ENCODE measurements around the gene ALOX15B.
"Not testable (repeated sequence)": the region's sequence is repeated elsewhere in the genome, so short reads cannot be mapped to it uniquely, and the experiment has no call there.

Gene ALOX15B

DNA sequence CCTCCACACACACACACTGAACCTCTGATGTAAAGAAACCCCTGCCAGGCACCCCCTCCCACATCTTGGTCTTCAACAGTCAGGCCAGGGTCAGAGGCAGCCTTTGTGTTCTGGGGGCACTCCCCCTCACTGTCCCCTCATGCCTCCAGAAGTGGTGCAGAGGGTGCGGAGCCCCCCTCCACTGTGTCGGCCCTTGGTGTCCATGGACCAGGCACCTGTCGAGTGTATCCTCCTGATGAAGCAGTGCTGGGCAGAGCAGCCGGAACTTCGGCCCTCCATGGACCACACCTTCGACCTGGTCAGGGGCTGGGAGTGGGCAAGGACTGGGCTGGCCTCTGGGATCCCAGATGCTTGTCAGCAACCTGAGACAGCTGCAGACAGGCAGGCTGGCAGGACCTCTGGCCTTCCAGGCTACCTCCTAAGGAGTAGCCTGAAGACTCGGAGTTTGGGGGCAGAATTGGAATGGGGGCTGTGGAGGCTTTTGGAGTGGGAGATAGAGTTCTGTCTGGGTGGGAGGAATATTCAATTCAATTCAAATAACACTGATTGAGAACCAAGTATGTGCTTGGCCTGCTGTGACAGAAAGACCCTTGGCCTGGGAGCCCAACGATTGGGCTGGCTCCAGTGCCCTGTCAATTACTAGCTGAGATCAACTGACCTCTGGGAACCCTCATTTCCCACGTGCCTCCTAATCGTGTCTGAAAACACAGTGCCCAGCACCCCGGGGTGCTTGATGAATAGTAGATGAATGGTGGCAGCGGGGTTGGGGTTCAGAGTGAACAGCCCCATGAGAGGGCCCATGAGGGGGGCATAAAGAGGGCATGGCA lies 24.9 kb upstream of the ALOX15B start:
- DNase-seq (ENCODE audit: low read depth in 2 of 3, low spot score in 1 of 3) = no peak

DNA sequence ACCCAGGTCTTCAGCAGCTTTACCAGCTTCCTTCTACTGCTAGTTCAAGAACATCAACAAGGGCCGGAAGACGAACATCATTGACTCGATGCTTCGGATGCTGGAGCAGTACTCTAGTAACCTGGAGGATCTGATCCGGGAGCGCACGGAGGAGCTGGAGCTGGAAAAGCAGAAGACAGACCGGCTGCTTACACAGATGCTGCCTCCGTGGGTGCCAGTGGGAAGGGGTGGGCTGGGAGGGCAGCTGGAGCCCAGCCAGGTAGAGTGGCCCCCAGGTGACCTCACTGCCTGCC lies 24.4 kb upstream of the ALOX15B start:
- no peak for DNase-seq (ENCODE audit: low read depth in 2 of 3, low spot score in 1 of 3)

DNA sequence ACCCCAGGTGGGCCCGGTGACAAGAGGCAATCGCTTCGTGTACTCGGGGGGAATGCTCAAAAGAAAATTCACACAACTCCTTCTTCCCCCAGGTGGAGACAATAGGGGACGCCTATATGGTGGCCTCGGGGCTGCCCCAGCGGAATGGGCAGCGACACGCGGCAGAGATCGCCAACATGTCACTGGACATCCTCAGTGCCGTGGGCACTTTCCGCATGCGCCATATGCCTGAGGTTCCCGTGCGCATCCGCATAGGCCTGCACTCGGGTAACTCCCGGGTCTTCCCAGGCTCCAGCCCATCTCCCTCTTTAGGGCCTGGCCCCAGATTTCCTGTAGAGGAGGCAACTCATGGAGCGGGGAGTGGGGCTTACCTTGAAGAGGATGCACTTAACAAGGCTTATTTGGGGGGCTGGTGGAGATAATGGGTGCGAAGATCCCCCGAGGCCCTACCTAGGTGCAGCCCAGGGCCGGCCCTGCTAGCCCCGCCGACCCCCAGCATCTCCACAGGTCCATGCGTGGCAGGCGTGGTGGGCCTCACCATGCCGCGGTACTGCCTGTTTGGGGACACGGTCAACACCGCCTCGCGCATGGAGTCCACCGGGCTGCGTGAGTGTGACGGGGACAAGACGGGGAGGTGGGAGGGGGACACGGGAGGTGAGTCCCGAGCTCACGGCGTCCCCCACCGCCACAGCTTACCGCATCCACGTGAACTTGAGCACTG lies 23.5 kb upstream of the ALOX15B start:
- no peak for DNase-seq (ENCODE audit: low read depth in 2 of 3, low spot score in 1 of 3)

DNA sequence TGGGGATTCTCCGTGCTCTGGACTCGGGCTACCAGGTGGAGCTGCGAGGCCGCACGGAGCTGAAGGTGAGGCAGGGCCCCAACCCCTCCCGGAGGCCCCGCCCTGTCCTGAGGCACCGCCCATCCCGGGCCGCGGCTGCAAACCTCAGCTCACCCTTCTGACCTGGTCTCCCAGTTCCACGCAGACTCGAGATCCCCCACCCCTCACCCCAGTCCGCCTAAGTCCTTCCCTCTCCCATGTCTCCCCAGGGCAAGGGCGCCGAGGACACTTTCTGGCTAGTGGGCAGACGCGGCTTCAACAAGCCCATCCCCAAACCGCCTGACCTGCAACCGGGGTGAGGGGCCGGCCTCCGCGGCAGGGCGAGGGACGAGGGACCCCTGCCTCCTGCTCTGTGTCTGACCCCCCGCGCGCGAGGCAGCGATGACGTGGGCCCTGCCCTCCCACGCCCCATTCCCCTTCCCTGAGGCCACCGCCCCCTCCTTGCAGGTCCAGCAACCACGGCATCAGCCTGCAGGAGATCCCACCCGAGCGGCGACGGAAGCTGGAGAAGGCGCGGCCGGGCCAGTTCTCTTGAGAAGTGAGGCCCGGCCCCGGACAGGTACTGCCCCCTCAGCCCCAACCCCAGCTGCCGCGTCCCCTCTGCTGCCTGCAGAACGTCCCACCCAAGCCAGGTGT lies 22.8 kb upstream of the ALOX15B start:
- no peak for DNase-seq (ENCODE audit: low read depth in 2 of 3, low spot score in 1 of 3)

DNA sequence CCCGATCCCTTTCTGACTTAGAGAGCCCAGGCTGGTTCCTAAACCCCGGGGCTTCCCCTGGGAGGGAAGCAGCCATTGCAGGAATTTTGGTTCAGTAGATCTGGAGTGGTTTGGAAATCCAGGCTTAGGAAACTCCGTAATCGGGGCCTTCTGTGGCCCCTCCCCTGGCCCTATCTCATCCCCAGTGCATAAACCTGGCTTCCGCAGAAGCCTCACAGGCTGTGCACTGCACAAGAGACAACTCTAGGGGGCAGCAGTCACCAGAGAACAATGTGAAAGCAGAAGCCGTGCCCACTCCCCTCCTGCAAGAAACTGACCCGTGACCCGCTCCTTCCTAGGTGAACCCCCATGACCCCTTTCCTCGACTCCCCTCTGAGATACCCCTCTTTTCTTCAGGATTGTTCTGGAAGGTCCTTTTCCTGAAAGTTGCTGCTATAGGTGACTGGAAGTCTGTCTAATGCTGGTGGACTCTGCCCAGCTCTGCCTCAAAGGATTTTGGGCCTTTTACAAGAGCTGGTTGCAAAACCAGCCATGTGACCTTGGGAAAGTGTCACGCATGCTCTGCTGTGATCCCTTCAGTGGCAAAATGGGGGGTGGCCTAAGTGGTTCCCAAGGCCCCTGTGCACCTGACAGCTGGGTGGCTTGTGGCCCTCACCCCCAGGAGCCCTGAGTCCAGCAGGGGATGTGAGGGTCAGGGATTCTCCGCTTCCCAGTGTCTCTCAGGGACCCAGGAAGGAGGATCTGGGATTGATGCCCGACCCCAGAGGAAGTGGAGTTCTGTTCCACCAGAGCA lies 22.0 kb upstream of the ALOX15B start:
- peak; percentile 26 to 56 (median 41) for DNase-seq (ENCODE audit: low read depth in 2 of 3, low spot score in 1 of 3)

DNA sequence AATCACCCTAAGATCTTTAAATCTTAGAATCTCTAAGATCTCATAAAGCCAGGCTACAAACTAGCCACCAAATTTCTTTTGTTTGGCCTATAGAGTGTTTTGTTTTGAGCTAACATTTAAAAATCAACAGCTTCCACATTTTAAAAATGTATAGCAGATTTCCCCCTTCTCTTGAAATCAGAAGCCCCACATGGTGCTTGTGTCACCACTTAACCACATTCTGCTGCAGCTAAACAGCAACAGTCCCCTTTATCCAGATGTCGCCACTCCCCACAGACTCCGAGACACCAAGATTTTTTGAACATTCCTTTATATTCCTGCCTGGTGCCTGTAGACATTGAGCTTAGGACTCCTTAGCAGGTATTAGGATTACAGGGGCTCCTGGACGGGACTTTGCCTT lies 20.4 kb upstream of the ALOX15B start:
- DNase-seq (ENCODE audit: low read depth in 2 of 3, low spot score in 1 of 3) = no peak

DNA sequence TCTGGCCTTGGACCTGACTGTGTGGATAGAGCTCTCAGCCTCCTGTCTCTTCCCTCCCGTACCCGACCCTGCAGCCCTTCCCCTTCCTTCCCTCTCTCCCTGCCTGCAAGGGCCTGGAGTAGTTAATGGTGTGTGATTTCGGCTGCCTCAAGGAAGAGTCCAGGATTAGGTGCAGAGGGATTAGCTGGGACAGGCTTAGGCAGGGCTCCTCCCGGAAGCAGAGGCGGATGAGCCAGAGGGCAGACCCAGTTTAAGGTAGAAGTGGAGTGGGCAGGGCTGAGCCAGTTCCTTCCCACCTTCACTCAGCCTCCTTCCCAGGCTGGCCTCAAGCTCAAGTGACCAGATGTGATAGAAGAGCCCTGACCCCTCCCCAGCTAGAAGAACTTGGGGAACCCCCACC lies 19.7 kb upstream of the ALOX15B start:
- no peak for DNase-seq (ENCODE audit: low read depth in 2 of 3, low spot score in 1 of 3)

DNA sequence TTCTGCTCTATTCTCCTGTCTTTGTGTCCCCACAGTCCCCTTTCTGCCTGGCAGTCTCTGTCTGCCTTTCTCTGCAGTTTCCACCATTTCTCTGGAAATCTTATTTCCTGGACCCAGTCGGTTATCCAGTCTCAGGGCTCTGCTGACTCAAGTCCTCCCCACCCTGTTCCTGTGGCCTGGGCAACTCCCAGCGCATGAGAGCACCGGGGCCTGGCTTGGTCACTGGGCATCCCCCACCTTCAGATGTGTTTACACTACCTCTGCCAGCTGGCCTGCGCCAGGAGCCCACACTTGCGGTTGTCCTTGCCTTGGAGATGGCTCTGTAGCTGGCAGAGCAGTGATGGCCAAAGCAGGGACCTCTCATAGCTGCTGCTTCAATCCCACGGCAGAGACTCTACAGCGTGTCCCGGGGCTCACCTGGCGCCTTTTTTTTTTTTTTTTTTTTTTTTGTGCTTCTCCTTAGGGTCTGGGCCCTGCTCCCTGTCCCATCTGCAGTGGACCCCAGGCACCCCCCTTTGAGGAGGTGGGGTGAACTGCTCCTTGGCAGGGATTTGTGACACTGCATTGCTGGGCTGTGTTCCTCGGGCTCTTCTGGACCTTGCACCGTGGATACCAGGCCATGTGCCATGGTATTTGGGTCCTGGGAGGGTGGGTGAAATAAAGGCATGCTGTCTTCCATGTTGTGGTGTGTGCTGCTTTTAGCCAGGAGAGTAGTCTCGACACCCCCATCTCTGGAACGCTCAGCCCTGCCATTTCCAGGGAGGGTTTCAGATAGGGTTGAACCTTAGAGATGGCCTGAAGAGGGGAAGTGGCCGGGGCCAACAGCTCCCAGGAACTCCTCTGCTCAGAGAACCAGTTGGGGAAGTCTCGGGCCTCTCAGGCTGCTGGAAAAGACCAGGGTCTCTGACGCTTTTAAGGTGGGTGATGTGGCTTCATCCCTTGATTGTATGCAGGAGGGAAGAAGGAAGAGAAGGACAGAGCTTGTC lies 18.9 kb upstream of the ALOX15B start:
- DNase-seq (ENCODE audit: low read depth in 2 of 3, low spot score in 1 of 3) = no peak

DNA sequence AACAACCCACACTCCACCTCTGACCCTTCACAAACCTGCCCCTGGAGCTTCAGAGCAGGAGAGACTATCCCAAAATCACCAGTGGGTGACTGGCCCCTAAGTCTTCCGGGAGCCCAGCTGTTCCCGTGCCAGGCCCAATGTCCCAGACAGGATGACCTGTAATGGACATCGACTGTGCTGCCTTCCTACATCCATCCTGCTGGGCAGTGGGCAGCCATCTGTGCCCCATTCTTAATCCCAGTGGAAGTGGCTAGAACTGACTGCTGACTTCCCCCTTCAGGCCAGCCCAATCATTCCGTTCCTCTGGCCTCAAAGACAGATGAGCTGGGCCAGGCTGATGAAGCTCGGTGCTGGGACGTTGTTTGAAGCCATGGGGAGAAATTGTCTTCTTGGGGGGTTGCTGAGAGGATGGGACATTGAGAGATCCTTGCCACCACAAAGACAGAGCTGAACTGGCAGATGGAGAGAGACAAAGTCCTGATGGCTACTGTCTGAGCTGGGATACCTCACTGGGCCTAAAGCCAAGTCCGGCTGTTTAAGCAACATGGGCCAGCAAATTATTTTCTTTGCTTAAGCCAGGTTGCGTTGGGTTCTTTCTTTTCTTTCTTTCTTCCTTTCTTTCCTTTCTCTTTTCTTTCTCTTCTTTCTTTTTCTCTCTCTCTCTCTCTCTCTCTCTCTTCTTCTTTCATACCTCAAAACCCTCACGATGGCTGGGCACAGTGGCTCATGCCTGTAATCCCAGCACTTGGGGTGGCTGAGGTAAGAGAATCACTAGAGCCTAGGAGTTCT lies 17.9 kb upstream of the ALOX15B start:
- DNase-seq (ENCODE audit: low read depth in 2 of 3, low spot score in 1 of 3) = no peak

DNA sequence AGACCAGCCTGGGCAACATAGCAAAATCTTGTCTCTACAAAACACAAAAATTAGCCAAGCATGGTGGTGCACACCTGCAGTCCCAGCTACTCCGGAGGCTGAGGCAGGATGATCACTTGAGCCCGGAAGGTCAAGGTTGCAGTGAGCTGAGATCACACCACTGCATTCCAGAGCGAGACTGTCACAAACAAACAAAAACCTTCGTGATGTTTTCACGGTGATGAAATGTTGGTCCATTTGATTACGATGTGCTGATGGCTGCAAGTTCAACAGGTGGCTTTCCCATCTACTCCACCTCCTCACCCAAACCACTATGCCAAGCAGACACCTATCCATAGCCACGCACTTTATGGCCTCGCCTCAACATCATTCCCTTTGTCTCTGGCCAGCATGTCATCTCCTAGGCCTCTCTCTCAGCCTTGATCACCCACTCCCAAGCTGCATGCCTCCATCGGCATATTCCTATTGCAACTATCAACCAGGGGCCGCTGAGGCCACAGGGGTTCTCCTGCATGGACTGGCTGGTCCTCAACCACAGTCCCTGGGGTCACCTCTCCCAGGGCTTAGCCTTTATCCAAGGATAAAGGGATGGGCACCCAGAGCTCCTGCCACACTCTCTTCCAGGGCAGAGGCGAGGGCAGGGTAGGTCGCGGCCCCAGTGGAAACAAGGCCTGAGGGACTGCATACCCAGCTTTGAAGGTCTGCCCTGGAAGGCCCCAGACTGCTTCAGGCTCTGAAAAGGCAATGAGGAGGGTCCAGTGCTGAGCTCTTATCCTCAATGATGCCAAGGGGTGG lies 17.1 kb upstream of the ALOX15B start:
- DNase-seq (ENCODE audit: low read depth in 2 of 3, low spot score in 1 of 3) = no peak

DNA sequence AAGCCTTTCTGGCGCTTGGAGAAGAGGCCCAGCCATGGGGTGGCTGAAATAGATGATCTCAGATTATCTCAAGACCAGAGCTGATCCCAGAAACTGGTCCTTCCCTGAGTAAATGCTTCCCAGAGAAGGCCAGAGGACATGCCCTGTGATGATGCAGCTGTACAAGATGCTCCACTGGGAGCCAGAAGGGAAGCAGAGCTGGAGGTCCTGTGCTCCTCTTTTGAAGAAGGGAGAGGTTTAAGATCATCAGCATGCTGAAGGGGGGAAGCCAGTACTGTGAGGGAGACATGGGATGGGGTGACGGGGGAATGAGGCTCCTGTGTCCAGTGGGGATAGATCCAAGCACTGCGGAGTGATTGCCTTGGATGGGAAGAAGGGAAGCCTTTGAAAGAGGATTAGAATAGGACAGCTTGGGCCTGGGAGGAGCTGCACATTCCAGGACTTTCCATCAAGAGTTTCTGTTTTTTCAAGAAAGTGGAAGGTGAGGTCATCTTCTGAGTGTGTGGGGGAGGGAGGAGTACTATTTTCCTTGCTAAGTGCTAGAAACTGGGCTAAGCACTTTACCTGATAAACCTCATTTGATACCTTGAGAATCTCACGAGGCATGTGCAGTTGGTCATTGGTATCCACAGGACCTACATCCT lies 16.4 kb upstream of the ALOX15B start:
- DNase-seq (ENCODE audit: low read depth in 2 of 3, low spot score in 1 of 3) = no peak

DNA sequence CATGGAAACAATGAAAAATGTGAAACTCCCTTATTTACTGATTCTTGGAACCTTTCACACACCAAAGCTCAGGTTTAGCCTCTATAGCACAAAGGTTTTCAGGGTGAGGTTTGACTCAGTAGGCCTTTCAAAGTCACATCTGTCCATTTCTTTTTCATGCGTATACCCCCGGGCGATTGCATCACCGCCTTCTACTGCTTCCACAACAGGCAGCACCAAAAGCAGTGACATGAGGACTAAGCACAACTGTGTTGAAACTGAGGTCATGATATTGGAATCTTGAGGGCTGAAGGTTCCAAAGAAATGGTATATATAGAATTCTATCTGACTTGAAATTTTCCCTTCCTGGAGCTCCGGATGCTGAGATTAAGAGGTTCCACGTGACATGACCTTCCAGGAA lies 14.7 kb upstream of the ALOX15B start:
- DNase-seq (ENCODE audit: low read depth in 2 of 3, low spot score in 1 of 3) = not testable (repeated sequence)

DNA sequence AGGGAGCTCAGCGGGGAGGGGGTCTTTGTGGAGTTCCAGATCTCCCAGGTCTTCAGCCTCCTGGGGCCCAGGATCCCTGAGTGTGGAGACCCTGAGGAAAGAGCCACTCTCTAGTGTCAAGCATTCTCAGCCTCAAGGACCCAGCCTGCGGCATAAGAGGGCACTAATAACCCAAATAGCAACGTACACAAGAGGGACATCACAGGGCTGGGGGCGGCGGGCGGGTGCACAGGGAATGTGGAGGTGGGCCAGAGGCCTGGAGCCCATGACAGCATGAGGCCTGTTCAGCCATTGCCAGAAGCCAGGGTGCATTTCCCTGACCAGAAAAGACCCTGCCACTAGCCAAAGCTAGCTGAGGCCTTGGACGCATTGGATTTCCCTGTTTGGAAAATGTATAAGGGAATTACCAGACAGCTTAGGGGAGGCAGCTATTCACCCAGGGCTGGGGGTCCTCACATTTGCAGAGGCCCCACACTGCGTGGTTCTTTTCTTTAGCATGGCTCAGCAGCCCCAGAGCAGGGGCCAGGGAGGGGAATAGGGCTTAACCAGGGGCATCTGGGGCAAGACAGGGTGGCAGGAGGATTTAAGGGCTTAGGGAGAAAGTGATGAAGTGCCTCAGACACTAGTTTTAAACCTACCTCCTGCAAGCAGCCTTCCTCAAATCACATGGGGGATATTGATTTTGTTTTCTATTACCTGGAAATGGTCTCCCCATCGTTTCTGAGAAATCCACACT lies 13.5 kb upstream of the ALOX15B start:
- DNase-seq (ENCODE audit: low read depth in 2 of 3, low spot score in 1 of 3) = no peak

DNA sequence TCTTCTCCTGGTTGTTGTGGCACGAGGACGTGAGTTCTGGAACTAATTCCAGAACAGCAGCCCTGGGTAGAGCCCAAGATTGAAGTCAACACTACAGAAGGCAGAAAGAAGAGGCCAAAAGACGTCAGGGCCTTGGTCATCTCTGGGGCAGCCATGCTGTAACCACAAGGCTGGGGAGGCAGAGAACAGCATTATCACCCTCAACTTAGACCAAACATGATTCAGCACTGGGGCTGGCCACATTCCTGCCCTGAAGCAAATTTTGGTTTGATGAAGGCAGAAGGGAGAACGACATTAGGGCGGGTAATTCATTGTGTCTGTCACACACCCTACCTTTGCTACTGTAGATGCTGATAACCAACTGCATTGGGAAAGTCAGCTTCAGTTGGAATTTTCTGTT lies 9.7 kb upstream of the ALOX15B start:
- DNase-seq (ENCODE audit: low read depth in 2 of 3, low spot score in 1 of 3) = no peak

DNA sequence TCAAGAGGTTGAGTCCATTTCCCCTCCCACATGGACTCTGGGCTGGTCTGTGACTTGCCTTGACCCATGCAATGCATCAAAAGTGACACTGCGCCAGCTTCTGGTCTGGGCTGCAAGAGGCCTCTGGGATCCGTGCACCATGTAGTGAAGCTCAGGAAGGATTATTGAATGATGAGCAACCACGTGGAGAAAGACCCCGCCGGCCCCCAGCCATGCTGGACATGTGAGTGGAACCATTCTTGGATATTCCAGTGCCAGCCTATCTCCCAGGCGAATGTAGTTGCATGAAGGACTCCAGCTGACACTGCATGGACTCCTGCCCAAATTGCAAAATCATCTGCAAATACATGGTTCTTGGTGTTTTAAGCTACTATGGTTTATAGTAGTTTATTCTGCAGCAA lies 7.6 kb upstream of the ALOX15B start:
- DNase-seq (ENCODE audit: low read depth in 2 of 3, low spot score in 1 of 3) = no peak

DNA sequence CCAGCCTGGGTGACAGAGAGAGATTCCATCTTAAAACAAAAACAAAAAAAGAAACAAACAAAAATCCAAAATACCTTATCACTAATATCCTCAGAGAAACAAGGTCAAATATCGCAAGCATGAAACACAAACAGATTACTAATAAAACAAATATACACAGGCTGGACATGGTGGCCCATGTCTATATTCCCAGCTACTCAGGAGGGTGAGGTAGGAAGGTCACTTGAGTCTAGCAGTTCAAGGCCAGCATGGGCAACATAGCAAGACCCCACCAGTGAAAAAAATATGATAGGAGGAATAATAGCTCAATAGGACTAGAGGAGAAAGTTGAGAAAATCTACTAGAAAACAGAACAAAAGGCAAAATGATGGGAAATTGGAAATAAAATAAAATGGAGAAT lies 6.9 kb upstream of the ALOX15B start:
- no peak for DNase-seq (ENCODE audit: low read depth in 2 of 3, low spot score in 1 of 3)

DNA sequence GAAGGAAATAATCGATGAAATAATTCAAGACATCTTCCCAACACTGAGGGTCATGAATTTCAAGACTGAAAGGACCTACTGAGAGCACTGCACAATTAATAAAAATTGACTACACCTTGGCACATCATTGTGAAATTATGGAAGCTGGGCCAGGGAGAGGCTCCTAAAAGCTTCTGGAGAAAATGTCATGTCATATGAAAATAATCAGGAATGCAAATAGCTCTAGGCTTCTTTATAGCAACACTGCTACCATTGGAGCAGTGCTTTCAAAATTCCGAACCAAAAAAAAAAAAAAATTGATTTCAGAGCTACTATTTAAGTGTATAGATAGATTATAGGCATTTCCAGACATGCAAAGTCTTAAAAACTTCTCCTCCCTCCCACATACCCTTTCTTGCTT lies 6.4 kb upstream of the ALOX15B start:
- DNase-seq (ENCODE audit: low read depth in 2 of 3, low spot score in 1 of 3) = no peak

Measured in stimulated activated CD4-positive, alpha-beta T cell treated with anti-CD3 and anti-CD28 coated beads, Interleukin-12 subunit alpha, Interleukin-12 subunit beta, amount 100 ng/mL, for 48 hours (primary cell).